A549 treated with DMSO at 1 μM for 4 hours (cell line): ENCODE results near the gene GARIN5A. TPM values are rescaled to one million over a fixed set of nuclear protein-coding genes. Genes with fewer than 3 reads are reported as not detected.

ENCODE experiments used
- total RNA-seq: library from RNA; stranded (reverse); fragments of 200-300 nt; extraction: Qiagen RNA extraction; gene quantifications from 5 replicates; pipeline ENCODE4 v1.2.3, GENCODE V29; 2022; ENCODE audit warnings: low read depth

Gene GARIN5A
- 1.4 to 2.2 TPM (median 1.8 TPM) in 5 replicates for total RNA-seq

DNA sequence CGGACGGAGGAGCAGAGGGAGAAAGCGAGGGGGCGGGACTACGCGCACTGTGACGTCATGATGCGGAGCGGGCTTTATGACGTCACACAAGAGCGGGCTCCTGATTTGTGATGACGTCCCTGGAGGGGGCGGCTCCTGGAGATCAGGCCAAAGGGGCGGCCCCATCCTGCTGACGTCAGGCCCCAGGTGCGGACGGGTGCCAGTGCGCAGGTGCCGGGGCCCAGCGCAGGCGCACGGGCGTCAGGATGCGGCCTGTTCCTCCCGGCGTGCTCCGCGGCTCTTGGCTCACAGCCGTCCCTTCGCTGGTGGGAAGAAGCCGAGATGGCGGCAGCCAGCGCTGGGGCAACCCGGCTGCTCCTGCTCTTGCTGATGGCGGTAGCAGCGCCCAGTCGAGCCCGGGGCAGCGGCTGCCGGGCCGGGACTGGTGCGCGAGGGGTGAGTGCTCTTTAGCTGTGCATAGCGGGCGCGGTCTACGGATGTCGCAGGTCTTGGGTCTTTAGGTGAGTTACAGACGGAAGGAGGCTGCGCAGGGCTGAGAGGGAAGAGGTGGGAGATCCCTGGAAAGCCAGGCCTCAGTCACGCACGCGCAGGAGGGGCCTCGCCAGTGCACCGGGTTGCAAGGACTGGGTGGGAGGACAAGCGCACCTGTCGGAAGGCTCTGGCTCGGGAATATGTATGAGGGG lies at the start of gene GARIN5A, which contains the start of gene EMC10:
GARIN5A (minus strand) TSS at position 625 of the 683 bp plus-strand sequence; CDS start at position 165, 460 bp downstream.
EMC10 (plus strand) TSS at position 284 of the 683 bp plus-strand sequence; CDS start at position 322, 38 bp downstream.

DNA sequence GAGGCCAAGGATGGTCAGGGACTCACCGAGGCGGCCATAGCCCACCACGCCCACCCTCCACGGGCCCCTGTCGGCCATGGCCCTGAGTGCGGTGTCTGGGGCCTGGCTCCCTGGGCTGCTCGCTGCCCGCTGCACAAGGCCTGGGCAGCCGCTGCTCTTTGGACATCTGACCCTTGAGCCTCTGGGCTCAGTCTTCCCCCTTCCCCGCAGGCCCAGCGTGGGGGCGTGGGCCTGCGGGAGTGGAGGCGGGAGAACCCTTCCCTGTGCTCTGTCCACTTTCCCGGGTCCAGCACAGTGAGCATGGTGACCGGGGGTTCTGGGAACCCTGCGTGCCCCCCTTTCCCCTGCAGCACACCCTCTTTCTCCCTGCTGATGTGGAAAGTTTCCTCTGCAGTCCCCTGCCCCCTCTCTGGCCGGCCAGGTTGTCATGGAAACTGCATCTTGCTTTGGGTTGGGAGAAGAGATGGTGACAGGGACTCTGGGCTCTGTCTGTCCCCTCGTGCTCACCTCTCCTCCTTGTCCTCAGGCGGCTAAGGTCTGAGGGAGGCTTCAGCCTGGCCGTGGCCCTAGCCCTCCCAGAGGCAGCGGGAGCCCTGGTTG lies 37.2 kb upstream of the GARIN5A start, which contains the start of gene ASPDH:
ASPDH (minus strand) TSS at position 168 of the 600 bp plus-strand sequence; CDS start at position 78, 90 bp downstream.

DNA sequence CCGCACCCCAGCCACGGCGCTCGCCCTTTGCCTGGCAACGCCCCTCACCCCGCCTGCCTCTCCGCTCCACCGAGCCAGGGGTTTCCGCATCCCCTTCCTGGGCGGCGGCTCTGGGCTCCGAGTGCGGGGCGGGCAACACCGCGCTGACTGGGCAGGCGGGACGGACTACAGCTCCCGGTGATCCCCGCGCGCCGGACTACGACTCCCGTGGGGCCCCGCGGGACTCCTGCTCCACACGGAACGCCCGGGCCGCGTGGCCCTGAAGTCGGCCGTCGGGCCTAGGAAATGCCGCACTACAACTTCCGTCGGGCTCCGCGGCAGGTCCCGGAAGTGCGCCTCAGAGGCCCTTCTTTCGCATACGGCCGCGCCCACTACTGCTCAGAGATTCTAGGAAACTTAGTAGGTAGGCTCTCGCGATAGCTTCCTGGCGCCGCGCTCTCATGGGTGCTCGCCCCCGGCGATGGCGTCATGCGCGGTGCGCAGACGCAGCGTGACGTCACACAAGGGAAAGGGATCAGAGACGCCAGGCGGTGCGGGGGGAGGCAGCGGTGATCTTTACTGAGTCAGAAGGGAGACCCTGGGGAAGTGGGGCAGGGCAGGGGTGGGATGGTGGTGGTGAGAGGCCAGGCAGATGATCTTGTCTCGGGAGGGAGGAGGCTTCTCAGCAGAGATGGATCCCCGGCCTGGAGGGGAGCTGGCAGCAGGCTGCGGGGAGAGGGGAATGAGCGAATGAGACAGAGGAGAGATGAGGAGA lies 34.6 kb upstream of the GARIN5A start, which contains the start of gene JOSD2:
JOSD2 (minus strand) TSS at position 123 of the 754 bp plus-strand sequence. CDS start 760 bp downstream, outside the sequence.

DNA sequence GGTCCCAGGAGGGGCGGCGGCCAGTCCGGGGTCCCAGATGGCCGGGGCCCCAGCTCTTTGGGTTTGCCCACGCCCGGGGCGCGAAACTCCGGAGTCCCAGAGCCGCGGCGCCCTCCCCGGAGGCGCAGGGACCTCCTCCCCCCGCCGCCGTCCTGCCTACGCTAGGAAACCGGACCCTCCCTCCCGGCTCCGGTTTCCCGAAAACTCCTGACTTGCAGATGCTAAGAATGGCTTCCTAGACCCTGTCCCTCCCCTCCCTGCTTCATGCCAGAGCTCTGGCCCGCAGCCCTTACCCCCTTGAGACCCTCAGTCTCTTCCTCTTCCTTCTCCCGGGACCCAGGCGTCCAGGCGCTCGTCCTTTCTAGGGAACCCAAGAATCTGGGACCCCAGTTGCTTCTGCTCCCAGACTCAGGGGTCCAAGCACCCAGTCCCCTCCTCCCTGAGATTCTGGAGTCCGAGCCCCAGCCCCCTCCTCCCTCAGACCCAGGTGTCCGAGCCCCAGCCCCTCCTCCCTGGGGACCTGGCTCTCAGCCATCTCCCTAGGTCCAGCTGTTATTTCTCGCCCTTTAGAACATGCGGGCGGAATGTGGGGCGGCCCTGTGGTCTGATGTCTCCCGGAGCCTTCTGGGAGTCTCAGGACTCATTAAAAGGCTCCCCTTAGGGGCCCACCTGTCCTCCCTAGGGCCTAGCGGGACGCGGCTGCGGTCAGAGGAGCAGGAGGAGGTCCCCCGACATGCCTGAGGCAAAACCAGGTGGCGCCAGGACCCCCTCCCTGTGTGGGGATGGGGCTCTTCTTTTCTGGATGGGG lies 44.2 kb downstream of the GARIN5A start, which contains the start of gene MYBPC2:
MYBPC2 (plus strand) TSS at position 672 of the 808 bp plus-strand sequence; CDS start at position 734, 62 bp downstream.

DNA sequence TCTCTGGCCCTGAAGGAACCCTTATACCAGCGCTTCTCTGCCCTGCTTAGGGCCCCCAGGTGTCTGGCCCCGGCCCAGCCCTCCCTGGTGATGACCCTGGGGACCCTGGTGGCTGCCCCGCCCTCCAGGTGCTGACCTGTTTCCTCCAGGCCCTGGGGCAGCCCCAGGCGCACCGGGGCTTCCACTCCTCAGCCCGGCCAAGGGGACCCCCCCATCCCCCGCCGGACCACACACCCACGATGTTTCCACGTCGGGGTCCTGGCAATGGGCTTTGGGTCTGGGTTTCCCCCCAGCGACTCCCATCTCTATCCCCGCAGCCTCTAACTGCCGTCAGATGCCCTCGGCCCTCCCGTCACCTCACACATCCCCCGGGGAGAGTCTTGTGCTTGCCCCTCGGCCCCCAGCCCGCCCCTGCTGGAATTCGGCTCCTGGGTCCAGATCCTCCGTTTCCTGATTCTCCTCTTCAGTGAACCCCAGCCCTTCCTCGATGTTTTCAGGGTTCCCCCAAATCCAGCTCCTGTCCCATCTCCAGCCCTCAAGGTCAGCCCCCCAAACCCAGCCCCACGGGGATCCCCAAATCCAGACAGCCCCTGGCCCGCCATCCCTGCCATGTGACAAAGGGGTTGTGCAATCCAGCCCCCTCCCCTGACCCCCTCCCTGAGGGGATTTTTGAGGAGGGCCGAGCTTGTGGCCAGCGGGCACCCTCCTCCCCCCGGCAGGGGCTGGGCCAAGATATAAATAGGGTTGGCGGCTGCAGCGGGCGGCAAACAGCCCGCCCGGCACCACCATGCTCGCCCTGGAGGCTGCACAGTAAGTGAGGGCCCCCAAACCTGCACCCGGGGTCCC lies 58.2 kb downstream of the GARIN5A start, which contains the start of gene SPIB:
SPIB (plus strand) TSS at position 763 of the 846 bp plus-strand sequence; CDS start at position 788, 25 bp downstream.

Other genes with a start within 250 kb of the GARIN5A start
- gene KCNC3, start 147.5 kb downstream of the GARIN5A start, total RNA-seq: 1.1 to 1.7 TPM (median 1.4 TPM) in 5 replicates
- 0.58 to 1.6 TPM (median 1.4 TPM) in 5 replicates for gene NAPSA, start 111.2 kb downstream of the GARIN5A start, total RNA-seq
- gene NR1H2, start 100.4 kb downstream of the GARIN5A start, total RNA-seq: 72.0 to 82.4 TPM (median 77.5 TPM) in 5 replicates
- gene POLD1, start 92.5 kb downstream of the GARIN5A start, total RNA-seq: 59.3 to 87.5 TPM (median 80.5 TPM) in 5 replicates
- 0.21 to 0.56 TPM (median 0.42 TPM) in 5 replicates for gene SPIB, start 57.9 kb downstream of the GARIN5A start, total RNA-seq
- not detected in 5 replicates for gene MYBPC2, start 44.0 kb downstream of the GARIN5A start, total RNA-seq
- 114 to 158 TPM (median 141 TPM) in 5 replicates for gene EMC10, start 341 bp downstream of the GARIN5A start, total RNA-seq
- gene JOSD2, start 34.3 kb upstream of the GARIN5A start, total RNA-seq: 60.9 to 87.3 TPM (median 69.0 TPM) in 5 replicates
- not detected in 5 replicates for gene ASPDH, start 37.1 kb upstream of the GARIN5A start, total RNA-seq
- gene LRRC4B, start 91.6 kb upstream of the GARIN5A start, total RNA-seq: 0.28 to 0.85 TPM (median 0.63 TPM) in 5 replicates
- 0.42 to 1.1 TPM (median 0.55 TPM) in 5 replicates for gene SYT3, start 163.0 kb upstream of the GARIN5A start, total RNA-seq
- gene C19orf81, start 172.6 kb upstream of the GARIN5A start, total RNA-seq: 2.1 to 10.3 TPM (median 9.1 TPM) in 5 replicates
- 0.07 to 0.52 TPM (median 0.22 TPM) in 5 replicates for gene SHANK1, start 243.0 kb upstream of the GARIN5A start, total RNA-seq
- 6.4 to 10.5 TPM (median 9.0 TPM) in 5 replicates for gene CLEC11A, start 246.5 kb upstream of the GARIN5A start, total RNA-seq